HG03060 (cell line): ENCODE results near the gene KCNK4.

Experiments used
- ATAC-seq: cut with Tn5 transposase; IDR thresholded peaks from one replicate; pipeline ENCODE4 v1.9.1; 2021; ENCODE audit warnings: low read depth, moderate number of reproducible peaks; ENCODE audit not compliant: unreplicated experiment

KCNK4 gene

GRCh38 chr11:64289002-64289564 lies 2.0 kb upstream of the KCNK4 start:
- ATAC-seq, result no peak

DNA sequence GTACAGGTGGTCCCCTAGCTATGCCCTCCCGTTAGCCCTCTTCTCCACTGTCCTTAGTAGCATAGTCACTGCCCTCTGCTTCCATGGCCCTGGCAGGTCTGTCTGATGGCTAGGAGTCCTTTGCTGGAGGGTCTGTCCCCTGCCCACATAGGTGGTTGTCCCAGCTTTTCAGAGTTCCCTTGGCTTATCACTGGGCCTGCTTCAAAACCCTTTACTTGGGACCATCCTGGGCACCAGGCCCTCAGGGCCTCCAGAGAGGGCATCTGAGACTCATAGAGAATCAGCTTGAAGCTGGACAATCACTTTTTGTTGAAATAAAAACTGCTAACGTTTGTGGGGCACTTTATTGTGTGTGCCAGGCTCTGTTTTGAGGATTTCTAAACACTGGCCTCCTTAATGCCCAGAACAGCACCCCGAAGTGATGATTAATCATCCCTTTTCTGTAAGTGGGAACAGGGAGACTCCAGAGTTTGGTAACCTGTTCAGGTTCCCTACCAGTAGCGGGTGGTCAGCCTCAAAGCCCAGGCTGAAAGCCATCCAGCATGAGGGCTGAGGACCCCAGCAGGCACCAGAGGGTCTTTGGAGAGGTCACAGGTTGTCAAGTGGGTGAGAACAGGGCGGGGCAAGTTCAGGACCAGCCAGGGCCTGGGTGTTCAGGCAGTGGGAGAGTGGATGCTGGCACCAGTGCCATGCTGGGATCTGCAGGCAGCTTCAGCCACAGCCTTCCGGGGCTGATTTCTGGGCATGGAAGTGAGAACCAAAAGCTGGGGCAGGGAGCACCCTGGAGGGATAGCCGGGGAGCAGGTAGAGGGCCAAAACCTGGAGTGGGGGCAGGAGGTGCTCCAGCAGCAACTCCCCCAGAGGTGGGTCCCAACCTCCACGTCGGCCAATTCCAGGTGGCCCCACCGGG lies 495 bp upstream of the KCNK4 start:
- ATAC-seq, result no peak

- ATAC-seq, result no peak
Measured at GRCh38 chr11:64291752-64292459, 804 bp downstream of the KCNK4 start.

GRCh38 chr11:64292460-64293254 lies 1.6 kb downstream of the KCNK4 start:
- ATAC-seq, result no peak

GRCh38 chr11:64294774-64295173 lies 3.7 kb downstream of the KCNK4 start:
- no peak for ATAC-seq

DNA sequence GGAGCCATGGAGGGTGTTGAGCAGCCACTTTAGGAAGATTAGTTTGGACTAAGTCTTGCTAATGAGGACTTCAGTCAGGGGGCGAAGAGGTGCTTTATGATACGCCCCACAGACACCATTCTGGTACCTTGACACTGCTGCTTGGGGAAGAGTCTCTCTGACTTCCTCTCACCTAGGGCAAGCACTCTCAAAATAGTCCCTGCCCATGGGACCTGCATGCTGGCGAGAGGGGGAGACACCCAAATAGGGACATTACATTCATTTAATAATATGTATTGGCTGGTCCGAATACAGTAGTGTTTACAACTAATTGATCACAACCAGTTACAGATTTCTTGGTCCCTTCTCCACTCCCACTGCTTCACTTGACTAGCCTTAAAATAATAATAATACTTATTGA lies 4.7 kb downstream of the KCNK4 start:
- ATAC-seq, result no peak

DNA sequence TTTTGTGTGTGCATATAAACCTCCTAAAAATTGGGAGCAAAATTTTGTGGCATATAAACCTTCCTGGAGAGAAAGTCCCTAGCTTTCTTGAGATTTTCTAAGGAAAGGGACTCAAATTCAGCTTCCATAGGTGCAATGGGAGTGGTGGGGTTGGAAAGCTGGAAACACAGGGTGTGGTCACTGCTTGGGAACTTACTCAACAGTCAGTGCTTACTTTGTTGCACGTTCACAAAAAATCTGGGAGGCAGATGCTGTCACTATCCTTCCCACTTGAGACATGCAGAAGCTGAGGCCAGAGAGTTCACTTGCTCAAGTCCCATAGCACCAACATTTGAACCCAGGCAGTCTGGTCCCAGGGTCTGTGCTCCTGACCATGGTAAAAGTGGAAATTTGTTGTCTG lies 5.1 kb downstream of the KCNK4 start:
- ATAC-seq, result no peak

GRCh38 chr11:64296830-64297698 lies 6.0 kb downstream of the KCNK4 start:
- no peak for ATAC-seq

GRCh38 chr11:64297699-64298358 lies 6.7 kb downstream of the KCNK4 start:
- ATAC-seq, result no peak

DNA sequence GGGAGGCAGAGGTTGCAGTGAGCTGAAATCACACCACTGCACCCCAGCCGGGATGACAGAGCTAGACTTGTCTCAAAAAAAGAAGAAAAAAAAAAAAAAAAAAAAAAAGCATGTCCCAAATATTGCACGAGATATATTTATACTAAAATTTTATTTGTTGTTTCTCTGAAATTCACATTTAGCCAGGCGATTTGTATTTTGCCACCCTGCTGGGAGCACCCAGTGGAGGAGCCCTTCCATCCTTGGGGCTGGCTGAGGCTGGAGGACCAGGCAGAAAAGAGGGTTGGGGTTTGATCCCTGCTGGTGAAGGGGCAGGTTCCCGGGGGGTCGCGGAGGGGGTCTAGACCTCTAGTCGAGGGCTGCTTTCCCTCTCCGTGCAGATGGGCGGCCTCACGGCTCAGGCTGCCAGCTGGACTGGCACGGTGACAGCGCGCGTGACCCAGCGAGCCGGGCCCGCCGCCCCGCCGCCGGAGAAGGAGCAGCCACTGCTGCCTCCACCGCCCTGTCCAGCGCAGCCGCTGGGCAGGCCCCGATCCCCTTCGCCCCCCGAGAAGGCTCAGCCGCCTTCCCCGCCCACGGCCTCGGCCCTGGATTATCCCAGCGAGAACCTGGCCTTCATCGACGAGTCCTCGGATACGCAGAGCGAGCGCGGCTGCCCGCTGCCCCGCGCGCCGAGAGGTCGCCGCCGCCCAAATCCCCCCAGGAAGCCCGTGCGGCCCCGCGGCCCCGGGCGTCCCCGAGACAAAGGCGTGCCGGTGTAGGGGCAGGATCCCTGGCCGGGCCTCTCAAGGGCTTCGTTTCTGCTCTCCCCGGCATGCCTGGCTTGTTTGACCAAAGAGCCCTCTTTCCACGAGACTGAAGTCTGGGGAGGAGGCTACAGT lies 8.1 kb downstream of the KCNK4 start:
- no peak for ATAC-seq

DNA sequence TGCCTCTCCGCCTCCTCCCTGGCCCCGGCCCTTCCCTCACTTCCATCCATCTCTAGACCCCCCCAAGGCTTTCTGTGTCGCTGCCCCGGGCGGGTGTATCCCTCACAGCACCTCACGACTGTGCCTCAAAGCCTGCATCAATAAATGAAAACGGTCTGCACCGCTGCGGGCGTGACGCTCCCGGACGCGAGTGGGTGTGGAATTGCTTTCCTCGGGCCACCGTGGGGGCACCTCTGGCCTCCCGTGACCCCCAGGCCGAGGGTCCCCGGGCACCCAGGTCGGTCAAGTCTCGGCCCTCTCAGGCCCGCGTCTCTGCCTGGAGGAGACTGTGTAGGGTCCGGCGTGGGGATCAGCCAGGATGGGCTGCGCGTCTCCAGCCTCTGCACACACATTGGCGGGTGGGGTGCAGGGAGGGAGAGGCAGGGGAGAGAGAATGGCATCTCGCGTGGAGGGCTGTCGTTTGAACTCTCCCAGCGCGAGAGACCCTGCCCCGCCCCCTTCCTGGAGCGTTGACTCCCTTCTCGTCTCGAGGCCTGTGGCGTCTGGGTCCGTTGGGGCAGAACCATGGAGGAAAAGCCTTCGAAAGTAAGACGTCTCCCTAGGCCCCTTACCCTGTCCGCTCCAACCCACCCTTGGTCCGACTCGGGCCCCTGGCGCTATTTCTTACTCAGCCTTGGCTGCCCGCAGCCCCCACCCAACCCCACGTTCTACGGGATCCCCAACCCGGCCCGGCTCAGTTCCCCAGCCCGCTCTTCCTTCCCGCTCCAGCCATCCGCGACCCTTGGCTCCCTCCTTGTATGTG lies 8.9 kb downstream of the KCNK4 start, which contains the start of gene CATSPERZ:
Gene CATSPERZ (plus strand): TSS at position 512 of the 802 bp plus-strand sequence. CDS start 53 bp downstream, at position 565.
- no peak for ATAC-seq

GRCh38 chr11:64303109-64304031 lies 12.3 kb downstream of the KCNK4 start:
- ATAC-seq, result no peak

- ATAC-seq, result no peak
Measured at GRCh38 chr11:64304032-64304315, 12.9 kb downstream of the KCNK4 start.

DNA sequence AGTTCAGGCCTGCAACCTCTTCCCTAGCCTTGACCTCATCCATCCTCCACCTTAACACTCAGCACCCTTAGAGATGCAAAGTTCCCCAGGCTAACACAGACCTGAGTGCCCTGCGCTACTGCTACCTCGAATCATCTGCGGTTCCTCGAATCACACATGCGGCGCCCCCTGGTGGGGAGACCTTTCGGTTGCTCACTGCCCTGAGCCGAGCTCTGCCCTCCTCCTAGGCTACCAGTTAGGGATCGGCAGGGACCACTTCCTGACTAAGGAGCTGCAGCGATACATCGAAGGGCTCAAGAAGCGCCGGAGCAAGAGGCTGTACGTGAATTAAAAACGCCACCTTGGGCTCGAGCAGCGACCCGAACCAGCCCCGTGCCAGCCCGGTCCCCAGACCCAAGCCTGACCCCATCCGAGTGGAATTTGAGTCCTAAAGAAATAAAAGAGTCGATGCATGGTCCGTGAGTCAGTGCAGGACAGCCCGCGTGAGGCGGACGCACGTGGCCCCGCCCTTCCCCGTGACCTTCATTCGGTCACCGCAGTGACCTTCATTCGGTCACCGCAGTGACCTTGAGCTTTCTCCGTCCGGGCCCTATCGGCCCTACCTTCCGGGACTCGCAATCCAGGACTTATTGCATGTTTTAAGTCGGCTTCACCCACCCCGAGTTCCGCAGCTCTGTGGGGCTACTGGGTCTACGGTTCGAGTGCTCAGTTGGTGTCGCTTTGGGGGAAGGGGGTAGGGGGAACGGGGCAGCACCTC lies 13.4 kb downstream of the KCNK4 start:
- ATAC-seq, result peak; percentile 25

- ATAC-seq, result peak; percentile 51
Measured at GRCh38 chr11:64305075-64305690, 14.1 kb downstream of the KCNK4 start, which contains the start of gene ESRRA. Gene ESRRA (plus strand): TSS chr11:64305524. CDS start chr11:64307180, 1,656 bp downstream.
